HepG2 (cell line): ENCODE data around the gene PRM2. TPM values are rescaled to one million over a fixed set of nuclear protein-coding genes. Genes with fewer than 3 reads are reported as not detected.

Experiments used
- GATAD1 ChIP-seq: IDR thresholded peaks from 2 replicates; pipeline ENCODE4 v1.6.1; 2016; ENCODE audit warnings: missing genetic modification reagents, missing compliant biosample characterization
- MAFF ChIP-seq: IDR thresholded peaks from 2 replicates; pipeline ENCODE4 v1.6.1; 2011; ENCODE audit warnings: low read depth, low read length, improper control_type of control experiment
- MXI1 ChIP-seq: IDR thresholded peaks from 3 replicates; pipeline ENCODE4 v1.6.1; 2012; ENCODE audit warnings: low read depth, low read length, inconsistent platforms, borderline replicate concordance
- NR2F1 ChIP-seq, 2 experiments: fragments of 450-650 bp in 1 of 2; formaldehyde crosslinking in 1 of 2; IDR thresholded peaks; 2 replicates each; pipeline versions ENCODE4 v1.5.0 to v1.6.1; 2016 to 2020; ENCODE audit warnings: mild to moderate bottlenecking in 1 of 2, missing compliant biosample characterization in 1 of 2, missing genetic modification reagents in 1 of 2, moderate library complexity in 1 of 2
- PAWR ChIP-seq: sonication (generic); formaldehyde crosslinking; IDR thresholded peaks from 2 replicates; pipeline ENCODE4 v1.4.0; 2020; ENCODE audit warnings: missing genetic modification reagents, mild to moderate bottlenecking, borderline replicate concordance
- PCBP1 ChIP-seq: fragments of 200-400 bp; formaldehyde crosslinking; IDR thresholded peaks from 2 replicates; pipeline ENCODE4 v1.6.1; 2017; ENCODE audit warnings: mild to moderate bottlenecking, low read depth, low read length, borderline replicate concordance
- POLR2AphosphoS5 ChIP-seq: IDR thresholded peaks from 2 replicates; pipeline ENCODE4 v1.6.1; 2012; ENCODE audit warnings: low read depth, low read length
- SETDB1 ChIP-seq: sonication (generic); formaldehyde crosslinking; IDR thresholded peaks from 2 replicates; pipeline ENCODE4 v1.5.1; 2020; ENCODE audit warnings: missing genetic modification reagents, mild to moderate bottlenecking, borderline replicate concordance
- TEAD2 ChIP-seq: sonication (generic); formaldehyde crosslinking; IDR thresholded peaks from 2 replicates; pipeline ENCODE4 v1.9.0; 2021; ENCODE audit warnings: missing genetic modification reagents
- ZNF101 ChIP-seq: sonication (generic); formaldehyde crosslinking; IDR thresholded peaks from 2 replicates; pipeline ENCODE4 v1.4.0; 2020; ENCODE audit warnings: mild to moderate bottlenecking, low read depth, missing genetic modification reagents, borderline replicate concordance
- ZNF224 ChIP-seq: sonication (generic); formaldehyde crosslinking; IDR thresholded peaks from 2 replicates; pipeline ENCODE4 v1.5.0; 2020; ENCODE audit warnings: mild to moderate bottlenecking, missing genetic modification reagents
- ZNF746 ChIP-seq: sonication (generic); formaldehyde crosslinking; IDR thresholded peaks from 2 replicates; pipeline ENCODE4 v1.8.0; 2022; ENCODE audit warnings: mild to moderate bottlenecking, missing genetic modification reagents
- polyA plus RNA-seq, 8 experiments: library from polyadenylated mRNA; depleted of rRNA in 3 of 8; stranded (reverse) in 7 of 8; unstranded in 1 of 8; fragments of >200 nt; fragmentation: Illumina TruSeq in 4 of 8; extraction: Trizol in 4 of 8; gene quantifications; 2 replicates each; pipeline versions ENCODE4 v1.2.1 to v1.2.3, GENCODE V29; 2011 to 2016; ENCODE audit warnings: low read depth in 4 of 8, missing spikeins in 1 of 8, mixed read lengths in 1 of 8; ENCODE audit not compliant: insufficient read depth in 1 of 8
- total RNA-seq, 5 experiments: library from RNA; depleted of rRNA; stranded (reverse); fragments of >200 nt; fragmentation: Illumina TruSeq; extraction: Trizol; gene quantifications; 2 replicates each; pipeline ENCODE4 v1.2.3, GENCODE V29; 2016; ENCODE audit warnings: low read depth in 1 of 5
- TF ChIP-seq, protein P1 (sequence below): sonication (generic); formaldehyde crosslinking; IDR thresholded peaks from 2 replicates; pipeline ENCODE4 v1.5.1; 2020; ENCODE audit warnings: missing genetic modification reagents, mild to moderate bottlenecking, borderline replicate concordance
- TF ChIP-seq, protein P2 (sequence below): sonication (generic); formaldehyde crosslinking; IDR thresholded peaks from 2 replicates; pipeline ENCODE4 v1.9.0; 2021; ENCODE audit warnings: missing genetic modification reagents, mild to moderate bottlenecking, borderline replicate concordance
- TF ChIP-seq, protein P3 (sequence below): sonication (generic); formaldehyde crosslinking; IDR thresholded peaks from 2 replicates; pipeline ENCODE4 v1.8.0; 2022; ENCODE audit warnings: mild to moderate bottlenecking, missing genetic modification reagents; ENCODE audit not compliant: insufficient replicate concordance
- TF ChIP-seq, protein P4 (sequence below): sonication (generic); formaldehyde crosslinking; IDR thresholded peaks from 2 replicates; pipeline ENCODE4 v1.5.0; 2020; ENCODE audit warnings: missing genetic modification reagents, mild to moderate bottlenecking, borderline replicate concordance
- TF ChIP-seq, protein P5 (sequence below): sonication (generic); formaldehyde crosslinking; IDR thresholded peaks from 2 replicates; pipeline ENCODE4 v1.9.0; 2021; ENCODE audit warnings: missing genetic modification reagents, borderline replicate concordance

Gene PRM2
- total and polyA plus RNA-seq, 2 of the 13 experiments (the other 11 are each of a cell fraction or from before 2014, with no cell fraction given) = 0.54 TPM; not detected in 1

DNA sequence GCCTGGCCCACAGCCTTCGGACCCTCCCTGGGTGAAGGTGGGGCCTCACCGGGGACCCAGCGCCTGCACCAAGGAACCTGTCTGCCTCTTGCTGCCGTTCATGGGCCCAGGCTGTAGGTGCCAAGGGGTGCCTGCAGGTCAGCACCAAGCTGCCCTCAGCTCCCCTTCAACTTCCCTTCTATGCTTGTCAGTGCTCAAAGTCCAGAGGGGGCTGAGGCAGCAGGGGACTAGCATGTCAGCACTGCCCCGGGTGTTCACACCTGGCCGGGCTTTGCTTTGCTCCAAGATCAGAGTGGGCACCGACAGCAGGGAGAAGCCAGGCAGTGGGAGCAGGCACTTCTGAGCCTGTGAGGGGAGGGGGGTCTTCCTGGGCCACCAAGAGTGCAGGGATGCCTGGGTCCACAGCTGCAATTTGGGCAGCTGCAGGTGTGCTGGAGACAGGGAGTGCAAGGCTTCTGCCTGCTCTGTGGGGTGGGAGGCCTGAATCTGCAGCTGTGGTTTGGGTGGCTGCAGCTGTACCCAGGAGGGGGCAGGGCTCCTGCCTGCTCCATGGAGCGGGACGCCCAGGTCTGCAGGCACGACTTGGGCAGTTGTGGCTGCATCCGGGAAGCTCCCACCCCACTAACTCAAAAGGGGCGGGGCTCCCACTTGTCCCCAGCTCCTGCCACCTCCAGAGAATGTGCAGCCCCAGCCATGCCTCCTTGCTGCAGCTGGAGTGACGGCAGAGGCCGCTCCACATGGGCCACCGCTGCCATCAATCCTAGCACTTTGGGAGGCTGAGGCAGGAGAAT lies 32.4 kb upstream of the PRM2 start (continued):
- TF ChIP-seq PCBP1 (peak; percentile 64; the same call in 1 of the 2 replicates), MAFF (0 out of 2 replicates have a peak, but pooled peaks have one; percentile 12), TEAD2 (CRISPR knock-in tag) (no peak), GATAD1 (CRISPR knock-in tag) (peak; percentile 49; the same call in 1 of the 2 replicates), MXI1 (no peak; the same call in 2 of the 3 replicates), ZNF746 (CRISPR knock-in tag) (0 out of 2 replicates have a peak, but pooled peaks have one; percentile 64), SETDB1 (CRISPR knock-in tag) (no peak), NR2F1 (CRISPR knock-in tag; IDR thresholded peaks at IDR 0.05) (peak; percentile 65 to 78), POLR2AphosphoS5 (peak; percentile 38; the same call in 1 of the 2 replicates), PAWR (CRISPR knock-in tag) (no peak), ZNF224 (no peak), ZNF101 (no peak)
- TF ChIP-seq, protein P1, sequence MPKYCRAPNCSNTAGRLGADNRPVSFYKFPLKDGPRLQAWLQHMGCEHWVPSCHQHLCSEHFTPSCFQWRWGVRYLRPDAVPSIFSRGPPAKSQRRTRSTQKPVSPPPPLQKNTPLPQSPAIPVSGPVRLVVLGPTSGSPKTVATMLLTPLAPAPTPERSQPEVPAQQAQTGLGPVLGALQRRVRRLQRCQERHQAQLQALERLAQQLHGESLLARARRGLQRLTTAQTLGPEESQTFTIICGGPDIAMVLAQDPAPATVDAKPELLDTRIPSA (CRISPR knock-in tag) = no peak
- TF ChIP-seq, protein P2, sequence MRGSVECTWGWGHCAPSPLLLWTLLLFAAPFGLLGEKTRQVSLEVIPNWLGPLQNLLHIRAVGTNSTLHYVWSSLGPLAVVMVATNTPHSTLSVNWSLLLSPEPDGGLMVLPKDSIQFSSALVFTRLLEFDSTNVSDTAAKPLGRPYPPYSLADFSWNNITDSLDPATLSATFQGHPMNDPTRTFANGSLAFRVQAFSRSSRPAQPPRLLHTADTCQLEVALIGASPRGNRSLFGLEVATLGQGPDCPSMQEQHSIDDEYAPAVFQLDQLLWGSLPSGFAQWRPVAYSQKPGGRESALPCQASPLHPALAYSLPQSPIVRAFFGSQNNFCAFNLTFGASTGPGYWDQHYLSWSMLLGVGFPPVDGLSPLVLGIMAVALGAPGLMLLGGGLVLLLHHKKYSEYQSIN (CRISPR knock-in tag) = no peak
- TF ChIP-seq, protein P3, sequence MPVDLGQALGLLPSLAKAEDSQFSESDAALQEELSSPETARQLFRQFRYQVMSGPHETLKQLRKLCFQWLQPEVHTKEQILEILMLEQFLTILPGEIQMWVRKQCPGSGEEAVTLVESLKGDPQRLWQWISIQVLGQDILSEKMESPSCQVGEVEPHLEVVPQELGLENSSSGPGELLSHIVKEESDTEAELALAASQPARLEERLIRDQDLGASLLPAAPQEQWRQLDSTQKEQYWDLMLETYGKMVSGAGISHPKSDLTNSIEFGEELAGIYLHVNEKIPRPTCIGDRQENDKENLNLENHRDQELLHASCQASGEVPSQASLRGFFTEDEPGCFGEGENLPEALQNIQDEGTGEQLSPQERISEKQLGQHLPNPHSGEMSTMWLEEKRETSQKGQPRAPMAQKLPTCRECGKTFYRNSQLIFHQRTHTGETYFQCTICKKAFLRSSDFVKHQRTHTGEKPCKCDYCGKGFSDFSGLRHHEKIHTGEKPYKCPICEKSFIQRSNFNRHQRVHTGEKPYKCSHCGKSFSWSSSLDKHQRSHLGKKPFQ (CRISPR knock-in tag) = peak; percentile 100
- TF ChIP-seq, protein P4, sequence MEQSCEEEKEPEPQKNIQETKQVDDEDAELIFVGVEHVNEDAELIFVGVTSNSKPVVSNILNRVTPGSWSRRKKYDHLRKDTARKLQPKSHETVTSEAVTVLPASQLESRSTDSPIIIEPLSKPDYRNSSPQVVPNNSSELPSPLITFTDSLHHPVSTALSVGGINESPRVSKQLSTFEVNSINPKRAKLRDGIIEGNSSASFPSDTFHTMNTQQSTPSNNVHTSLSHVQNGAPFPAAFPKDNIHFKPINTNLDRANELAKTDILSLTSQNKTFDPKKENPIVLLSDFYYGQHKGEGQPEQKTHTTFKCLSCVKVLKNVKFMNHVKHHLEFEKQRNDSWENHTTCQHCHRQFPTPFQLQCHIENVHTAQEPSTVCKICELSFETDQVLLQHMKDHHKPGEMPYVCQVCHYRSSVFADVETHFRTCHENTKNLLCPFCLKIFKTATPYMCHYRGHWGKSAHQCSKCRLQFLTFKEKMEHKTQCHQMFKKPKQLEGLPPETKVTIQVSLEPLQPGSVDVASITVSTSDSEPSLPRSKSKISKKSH (CRISPR knock-in tag) = peak; percentile 98
- TF ChIP-seq, protein P5, sequence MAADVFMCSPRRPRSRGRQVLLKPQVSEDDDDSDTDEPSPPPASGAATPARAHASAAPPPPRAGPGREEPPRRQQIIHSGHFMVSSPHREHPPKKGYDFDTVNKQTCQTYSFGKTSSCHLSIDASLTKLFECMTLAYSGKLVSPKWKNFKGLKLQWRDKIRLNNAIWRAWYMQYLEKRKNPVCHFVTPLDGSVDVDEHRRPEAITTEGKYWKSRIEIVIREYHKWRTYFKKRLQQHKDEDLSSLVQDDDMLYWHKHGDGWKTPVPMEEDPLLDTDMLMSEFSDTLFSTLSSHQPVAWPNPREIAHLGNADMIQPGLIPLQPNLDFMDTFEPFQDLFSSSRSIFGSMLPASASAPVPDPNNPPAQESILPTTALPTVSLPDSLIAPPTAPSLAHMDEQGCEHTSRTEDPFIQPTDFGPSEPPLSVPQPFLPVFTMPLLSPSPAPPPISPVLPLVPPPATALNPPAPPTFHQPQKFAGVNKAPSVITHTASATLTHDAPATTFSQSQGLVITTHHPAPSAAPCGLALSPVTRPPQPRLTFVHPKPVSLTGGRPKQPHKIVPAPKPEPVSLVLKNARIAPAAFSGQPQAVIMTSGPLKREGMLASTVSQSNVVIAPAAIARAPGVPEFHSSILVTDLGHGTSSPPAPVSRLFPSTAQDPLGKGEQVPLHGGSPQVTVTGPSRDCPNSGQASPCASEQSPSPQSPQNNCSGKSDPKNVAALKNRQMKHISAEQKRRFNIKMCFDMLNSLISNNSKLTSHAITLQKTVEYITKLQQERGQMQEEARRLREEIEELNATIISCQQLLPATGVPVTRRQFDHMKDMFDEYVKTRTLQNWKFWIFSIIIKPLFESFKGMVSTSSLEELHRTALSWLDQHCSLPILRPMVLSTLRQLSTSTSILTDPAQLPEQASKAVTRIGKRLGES (CRISPR knock-in tag) = no peak
